ENCODE measurements around the gene ATF7IP2. TPM values are rescaled to one million over a fixed set of nuclear protein-coding genes. Genes with fewer than 3 reads are reported as not detected.

The ATF7IP2 gene
- total RNA-seq, result 1.4 and 3.1 TPM in 2 replicates

GRCh38 chr16:10385725-10386516 lies at the start of gene ATF7IP2:
Gene ATF7IP2, plus strand, starts transcription at chr16:10386061. Its CDS starts 44,560 bp downstream, at chr16:10430621.

Other genes with a start within 250 kb of the ATF7IP2 start
- gene GRIN2A, start 203.6 kb upstream of the ATF7IP2 start, total RNA-seq, result not detected in 2 replicates
- gene EMP2, start 194.5 kb downstream of the ATF7IP2 start, total RNA-seq, result 14.0 and 27.9 TPM in 2 replicates

All from pericardium fibroblast (primary cell).